Activated CD8-positive, alpha-beta memory T cell treated with anti-CD3 and anti-CD28 coated beads, Interleukin-2, amount 50 U/mL, for 1 hour (primary cell): ENCODE data around the gene ALDH3B1.
"Not testable (repeated sequence)": the region's sequence is repeated elsewhere in the genome, so short reads cannot be mapped to it uniquely, and the experiment has no call there.

Experiments used
- DNase-seq: peaks from one replicate; pipeline ENCODE4 v3.0.0-alpha.2; 2020; ENCODE audit errors: extremely low read depth

Gene ALDH3B1, protein sequence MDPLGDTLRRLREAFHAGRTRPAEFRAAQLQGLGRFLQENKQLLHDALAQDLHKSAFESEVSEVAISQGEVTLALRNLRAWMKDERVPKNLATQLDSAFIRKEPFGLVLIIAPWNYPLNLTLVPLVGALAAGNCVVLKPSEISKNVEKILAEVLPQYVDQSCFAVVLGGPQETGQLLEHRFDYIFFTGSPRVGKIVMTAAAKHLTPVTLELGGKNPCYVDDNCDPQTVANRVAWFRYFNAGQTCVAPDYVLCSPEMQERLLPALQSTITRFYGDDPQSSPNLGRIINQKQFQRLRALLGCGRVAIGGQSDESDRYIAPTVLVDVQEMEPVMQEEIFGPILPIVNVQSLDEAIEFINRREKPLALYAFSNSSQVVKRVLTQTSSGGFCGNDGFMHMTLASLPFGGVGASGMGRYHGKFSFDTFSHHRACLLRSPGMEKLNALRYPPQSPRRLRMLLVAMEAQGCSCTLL

DNA sequence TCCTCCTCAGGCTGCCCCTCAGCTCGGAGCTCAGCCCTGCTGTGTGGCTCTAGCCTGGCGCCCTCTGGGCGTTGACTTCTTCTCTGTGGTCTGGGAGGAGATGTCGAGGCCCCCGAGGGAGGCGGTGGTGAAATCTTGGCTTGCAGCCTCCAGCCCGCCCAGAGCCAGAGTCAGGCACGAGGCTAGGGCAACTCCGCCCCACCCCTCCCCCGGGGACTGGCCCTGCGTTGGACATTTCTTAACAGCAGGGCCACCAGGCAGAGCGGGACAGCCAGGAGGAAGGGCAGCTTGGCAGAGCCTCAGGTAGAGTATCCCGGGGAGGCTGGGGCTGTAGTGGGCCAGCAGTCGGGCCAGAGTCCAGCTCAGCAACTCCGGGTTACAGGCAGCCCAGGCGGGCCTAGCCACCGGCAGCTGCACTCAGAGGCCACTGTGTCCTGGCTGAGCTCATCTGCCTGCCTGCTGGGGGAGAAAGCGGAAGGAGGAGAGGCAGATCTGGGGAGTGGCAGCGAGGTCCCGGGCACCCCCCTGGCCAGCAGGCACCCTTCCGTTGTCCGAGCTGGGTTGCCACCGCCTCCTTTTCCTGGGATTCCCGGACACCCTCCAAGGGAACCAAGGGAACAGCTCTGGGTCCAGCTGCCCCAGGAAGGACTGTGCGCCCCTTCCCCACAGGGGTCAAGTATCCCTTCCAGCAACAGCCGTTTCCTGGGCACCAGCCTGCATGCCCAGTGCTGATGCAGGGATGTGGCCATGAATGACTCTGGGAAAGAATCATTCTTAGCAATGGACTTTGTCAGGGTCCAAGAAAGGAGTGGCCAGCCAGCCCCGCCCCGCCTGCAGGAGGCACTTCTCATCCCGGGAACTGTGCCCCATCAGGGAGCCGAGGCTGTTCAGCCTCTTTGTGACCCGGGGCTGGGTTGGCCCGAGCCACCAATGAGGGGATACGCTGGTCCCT, at the start of gene ALDH3B1:
TSS of gene ALDH3B1 (plus strand) at position 238 of the 952 bp plus-strand sequence. CDS start 4,971 bp downstream, outside the sequence.
- no peak for DNase-seq

DNA sequence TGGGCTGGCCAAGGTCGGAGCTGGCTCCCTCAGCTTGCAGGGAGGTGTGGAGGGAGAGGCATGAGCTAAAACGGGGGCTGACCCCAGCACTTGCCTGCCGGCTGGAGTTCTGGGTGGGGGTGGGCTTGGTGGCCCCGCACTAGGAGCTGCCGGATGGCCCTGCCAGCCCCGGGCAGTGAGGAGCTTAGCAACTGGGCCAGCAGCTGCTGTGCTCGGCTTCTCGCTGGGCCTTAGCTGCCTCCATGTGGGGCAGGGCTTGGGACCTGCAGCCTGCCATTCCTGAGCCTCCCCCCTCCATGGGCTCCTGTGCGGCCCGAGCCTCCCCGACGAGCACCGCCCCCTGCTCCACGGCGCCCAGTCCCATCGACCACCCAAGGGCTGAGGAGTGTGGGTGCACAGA, 46.9 kb upstream of the ALDH3B1 start:
- DNase-seq = not testable (repeated sequence)

DNA sequence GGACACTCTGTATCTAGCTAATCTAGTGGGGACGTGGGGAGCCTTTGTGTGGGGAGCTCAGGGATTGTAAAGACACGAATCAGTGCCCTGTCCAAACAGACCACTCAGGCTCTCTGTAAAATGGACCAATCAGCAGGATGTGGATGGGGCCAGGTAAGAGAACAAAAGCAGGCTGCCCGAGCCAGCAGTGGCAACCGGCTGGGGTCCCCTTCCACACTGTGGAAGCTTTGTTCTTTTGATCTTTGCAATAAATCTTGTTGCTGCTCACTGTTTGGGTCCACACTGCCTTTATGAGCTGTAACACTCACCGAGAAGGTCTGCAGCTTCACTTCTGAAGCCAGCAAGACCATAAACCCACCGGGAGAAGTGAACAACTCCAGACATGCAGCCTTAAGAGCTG, 46.2 kb upstream of the ALDH3B1 start:
- not testable (repeated sequence) for DNase-seq

DNA sequence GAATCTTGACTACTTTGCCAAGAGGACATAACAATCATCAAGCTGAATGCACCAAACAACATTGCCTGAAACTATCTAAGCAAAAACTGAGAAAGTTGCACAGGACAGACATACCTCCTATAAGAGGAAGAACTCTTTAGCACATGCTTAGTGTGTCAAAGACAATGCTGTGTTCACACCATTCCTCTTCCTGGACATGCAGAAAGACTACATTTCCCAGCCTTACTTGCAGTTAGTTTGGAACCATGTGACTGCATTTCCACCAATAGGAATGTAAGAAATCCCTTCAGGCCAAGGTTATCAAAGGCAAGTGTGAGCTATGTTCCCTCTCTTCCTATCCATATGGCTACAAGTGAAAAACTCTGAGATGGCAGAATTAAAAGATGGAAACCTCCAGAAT, 45.4 kb upstream of the ALDH3B1 start:
- not testable (repeated sequence) for DNase-seq

DNA sequence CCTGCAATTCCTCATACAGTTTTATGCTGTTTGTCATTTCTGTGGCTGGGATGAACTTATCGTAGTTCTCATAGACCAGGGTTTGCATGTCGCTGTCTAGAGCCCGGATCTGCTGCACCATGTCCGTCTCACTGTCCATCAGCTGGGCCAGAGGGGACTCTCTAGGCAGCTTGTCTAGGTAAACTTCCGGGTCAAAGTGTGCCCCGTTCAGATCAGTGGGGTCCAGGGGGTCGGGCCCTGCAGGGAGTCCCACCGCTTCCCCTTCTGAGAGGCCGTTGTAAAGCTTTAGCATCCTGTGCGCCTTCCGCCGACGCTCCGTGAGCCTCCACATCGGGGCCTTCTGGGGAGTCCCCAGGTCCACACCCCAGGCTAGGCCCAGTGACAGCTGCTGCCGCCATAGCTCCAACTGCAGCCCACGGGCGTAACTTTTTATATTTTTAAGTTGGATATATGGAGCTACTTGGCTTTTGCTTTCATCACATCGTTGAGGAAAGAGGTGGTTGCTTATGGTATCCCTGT, 44.2 kb upstream of the ALDH3B1 start:
- not testable (repeated sequence) for DNase-seq

DNA sequence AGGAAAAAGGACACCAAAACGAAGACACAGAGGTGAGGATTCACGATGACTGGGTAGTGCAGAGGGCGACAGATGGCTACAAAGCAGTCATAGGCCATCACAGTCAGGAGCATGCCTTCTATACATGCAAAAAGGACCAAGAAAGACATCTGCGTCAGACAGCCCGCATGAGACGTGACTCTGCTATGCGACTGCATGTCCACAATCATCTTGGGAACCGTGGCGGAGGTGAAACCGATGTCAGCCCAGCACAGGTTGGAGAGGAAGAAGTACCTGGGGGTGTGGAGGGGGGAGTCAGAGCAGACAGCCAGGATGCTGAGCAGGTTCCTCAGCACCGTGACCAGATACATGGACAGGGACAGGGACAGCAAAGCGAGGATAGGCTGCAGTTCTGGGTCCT, 35.4 kb upstream of the ALDH3B1 start:
- DNase-seq = not testable (repeated sequence)

DNA sequence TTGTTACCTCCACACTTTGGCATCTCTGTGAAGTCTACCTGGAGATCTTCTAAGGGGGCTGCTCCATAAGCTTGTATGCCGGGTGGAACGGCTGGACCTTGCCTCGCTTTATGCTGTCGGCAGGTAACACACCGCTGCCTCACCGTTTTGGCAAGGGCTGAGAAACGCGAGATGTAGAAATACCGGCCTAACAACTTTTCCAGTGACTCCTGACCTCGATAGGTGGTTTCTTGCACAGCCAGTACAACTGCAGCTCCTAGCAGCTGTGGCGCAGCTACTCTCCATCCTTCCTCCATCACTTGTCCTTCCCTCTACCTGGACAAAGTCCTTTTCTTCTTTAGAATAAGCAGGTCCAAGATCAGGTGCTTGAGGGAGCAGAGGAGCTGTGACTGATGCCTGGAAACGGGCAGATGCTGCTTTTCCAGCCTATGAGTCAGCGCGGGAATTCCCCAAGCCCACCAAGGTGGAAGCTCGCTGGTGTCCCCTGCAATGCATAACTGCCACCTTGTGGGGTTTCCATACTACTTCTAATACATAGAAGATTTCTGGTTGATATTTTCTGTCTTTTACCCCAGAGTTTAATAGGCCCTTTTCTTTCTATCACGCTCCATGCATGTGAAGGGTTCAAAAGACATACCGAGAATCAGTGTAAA, 31.2 kb upstream of the ALDH3B1 start:
- not testable (repeated sequence) for DNase-seq

DNA sequence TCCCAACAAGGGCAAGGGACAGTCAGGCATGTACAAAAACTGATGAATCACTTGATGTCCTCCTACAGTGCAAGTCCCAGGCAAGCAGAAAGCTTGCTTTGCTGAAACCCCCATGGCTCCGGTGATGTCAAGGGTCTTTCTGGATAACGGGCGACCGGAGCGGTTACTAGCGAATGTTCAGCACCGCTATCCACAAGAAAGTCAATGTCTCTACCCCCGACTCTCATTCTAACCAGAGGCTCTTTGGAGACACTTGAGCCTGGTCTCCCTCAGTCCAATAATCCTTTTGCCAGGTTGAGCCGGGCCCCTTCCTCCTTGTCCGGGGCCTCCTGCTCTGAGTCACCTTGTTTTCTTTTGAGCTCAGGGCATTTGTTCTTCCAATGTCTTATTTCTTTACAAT, 28.9 kb upstream of the ALDH3B1 start:
- not testable (repeated sequence) for DNase-seq

DNA sequence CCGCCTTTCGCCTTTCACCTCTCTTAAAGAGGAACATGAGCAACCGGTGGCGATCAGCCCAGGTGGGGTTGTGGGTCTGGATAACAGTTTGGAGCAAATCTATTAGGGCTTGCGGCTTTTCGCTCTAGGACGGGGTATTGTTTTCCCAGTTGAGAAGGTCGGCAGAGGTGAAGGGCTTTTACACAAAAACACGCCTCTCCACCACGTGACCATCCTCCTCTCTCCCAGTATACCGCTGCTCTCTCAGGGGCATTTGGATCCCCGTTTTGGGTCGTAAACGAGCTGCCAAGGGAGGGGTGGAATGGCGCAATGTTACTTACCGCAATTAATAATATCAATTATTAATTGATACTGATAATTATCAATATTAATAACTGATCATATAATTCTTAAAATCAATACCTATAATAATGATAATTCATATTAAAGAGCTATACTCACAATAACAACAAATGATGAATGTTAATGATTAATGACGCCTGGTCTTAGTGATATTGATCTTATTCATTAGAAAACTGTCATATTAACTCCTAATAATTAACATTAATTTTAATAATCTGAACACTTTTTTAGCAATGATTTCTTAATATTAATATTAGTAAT, 27.8 kb upstream of the ALDH3B1 start:
- DNase-seq = not testable (repeated sequence)

DNA sequence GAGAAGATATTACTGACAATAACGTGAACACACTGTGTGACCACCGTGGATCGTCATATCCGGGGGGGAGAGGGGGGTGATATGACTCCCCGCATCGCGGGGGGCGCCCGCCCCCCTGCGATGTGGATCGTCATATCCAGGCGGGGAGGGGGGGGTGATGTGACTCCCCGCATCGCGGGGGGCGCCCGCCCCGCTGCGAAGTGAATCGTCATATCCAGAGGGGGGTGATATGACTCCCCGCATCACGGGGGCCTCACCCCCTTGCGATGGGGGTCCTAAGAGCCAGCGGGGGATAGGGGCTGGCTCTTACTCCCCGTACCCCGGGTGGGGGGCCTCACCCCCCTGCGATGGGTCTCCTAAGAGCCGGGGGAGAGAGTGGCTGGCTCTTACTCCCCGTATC, 26.2 kb upstream of the ALDH3B1 start:
- DNase-seq = no peak

DNA sequence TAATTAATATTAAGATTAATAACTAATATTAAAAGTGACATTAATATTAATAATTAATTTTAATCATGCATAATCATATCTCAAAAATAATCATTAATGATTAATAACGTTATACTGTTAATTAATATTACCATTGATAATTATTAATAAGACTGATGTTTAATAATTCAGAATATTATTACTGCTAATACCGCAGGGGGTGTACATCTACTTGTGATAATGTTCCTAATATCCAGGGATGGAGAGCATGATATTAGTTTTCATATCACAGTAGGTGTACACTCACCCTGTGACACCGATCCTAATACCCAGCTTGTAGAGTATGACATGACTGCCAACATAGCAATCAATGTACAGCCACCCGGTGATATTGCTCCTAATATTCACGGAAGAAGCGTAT, 24.8 kb upstream of the ALDH3B1 start:
- not testable (repeated sequence) for DNase-seq

DNA sequence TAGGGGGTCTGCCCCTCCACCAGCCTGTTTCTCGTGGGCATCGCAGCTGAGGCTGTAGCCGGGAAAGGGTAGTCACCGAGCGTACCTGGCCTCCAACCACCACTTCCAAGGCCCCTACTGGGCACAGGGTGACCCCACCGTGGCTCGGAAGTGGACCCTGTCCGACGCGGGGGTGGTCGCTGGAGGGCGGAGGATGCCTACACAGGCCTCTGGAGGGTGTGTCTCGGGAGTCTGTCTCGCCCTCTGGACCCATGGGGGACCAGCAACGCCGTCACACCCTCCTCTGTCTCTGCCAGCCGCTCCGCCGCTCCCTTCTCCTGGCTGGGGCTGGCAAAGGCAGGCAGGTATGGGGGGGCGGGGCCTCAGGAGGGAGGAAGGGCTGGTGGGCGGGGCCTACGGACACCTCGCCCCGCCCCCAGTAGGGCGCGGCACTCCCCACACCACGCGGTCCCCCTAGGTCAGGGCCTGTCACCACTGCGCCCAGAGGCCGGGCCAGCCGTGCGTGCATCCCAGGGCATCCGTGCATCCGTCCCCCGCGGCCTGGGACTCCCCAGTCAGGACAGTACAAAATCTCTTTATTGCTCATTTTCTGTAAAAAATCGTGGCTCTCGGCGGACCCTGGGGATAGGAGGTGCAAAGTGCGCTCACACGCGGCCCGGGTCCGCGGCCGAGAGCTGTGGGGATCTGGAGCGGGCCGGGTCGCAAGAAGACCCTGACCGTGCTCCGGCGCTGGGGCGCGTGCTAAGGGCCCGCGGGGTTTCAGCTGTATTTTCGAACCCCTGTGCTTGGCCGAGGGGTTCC, 19.4 kb upstream of the ALDH3B1 start:
- DNase-seq = not testable (repeated sequence)

DNA sequence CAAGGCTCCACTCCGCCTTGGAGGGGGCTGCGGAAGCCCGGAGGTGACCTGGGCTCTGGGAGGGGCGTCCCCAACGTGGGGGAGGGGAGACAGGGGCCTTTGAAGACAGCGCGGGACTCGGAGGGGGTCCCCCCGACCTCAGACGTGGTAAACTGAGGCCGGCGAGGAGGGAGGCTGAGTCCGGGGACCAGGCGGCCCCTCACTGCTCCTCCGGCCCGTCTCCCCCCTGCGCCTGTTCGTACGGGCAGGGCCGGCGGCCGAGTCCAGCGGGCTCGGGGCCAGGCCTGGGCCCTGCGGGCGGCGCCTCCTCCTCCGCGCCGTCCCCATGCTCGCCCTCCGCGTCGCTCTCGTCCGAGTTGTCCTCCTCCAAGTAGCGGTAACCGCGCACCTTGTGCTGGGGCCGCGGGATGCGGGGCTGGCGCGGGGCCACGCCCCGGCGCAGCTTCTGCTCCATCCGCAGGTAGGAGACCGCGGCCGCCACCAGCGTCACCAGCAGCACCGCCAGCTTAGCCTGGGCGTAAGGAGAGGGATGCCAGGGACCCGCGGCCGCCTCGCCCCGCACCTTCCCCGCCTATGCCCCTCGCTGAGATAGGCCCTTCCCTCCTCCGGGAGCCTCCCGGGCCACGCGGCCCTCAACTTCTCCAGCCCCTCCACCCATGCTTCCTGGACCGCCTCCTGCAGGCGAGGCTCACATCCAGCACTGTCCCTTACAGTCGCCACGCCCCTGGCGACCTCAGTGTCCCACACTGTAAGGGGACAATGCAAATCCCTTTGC, 18.6 kb upstream of the ALDH3B1 start:
- DNase-seq = not testable (repeated sequence)

DNA sequence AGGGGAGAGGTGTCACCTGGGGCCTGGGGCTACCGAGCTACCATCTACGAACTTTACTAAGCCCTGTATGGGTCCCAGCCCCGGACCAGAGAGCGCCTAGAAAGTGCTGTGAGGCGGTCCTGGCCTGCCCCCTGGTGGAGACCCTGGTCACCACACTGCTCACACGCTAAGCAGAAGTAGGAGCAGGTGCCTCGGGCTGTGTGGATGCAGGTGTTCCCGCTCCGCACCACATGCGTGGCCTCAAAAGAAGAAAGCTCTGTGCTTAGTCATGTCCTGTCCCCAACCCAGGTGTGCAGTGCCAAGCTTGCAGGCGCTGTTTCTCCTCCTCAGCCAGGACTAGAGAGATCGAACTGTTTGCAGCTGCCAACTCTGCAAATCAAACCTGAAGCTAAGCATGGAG, 16.3 kb upstream of the ALDH3B1 start:
- not testable (repeated sequence) for DNase-seq

DNA sequence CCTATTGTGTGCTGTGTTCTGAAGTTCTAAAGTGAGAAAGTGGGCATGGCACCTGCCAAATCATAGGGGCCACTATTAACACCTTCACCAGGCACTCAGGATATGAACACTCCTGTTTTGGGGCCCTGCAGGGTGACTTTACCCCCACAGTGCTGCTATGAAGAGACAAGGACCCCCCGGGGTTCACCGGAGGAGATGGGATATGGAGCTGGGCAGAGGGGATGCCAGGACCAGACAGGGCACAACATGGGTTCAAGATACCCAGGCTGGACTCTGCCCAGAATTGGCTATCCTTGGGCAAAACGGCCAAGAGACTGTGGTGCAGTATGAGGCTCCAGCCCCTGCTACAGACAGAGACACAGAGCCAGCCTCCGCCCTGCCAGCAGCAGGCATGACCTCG, 15.7 kb upstream of the ALDH3B1 start:
- not testable (repeated sequence) for DNase-seq

DNA sequence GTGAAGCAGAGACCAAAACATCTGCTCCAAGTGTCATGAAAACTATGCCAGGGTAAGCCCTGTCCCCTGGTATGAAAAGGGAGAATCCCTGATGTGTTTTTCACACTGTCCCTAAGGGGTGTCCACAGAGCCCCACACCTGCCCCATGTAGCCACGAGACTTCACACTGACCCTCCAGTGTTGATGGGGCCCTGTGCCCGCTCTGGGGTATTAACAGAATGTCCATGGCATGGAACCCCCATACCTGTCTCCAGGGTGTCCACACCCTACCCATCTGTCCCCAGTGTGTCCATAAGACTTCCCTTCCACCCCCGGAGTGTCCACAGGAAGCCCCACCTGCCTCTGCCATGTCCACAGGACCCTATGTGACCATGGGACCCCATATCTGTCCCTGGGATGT, 15.0 kb upstream of the ALDH3B1 start:
- not testable (repeated sequence) for DNase-seq

DNA sequence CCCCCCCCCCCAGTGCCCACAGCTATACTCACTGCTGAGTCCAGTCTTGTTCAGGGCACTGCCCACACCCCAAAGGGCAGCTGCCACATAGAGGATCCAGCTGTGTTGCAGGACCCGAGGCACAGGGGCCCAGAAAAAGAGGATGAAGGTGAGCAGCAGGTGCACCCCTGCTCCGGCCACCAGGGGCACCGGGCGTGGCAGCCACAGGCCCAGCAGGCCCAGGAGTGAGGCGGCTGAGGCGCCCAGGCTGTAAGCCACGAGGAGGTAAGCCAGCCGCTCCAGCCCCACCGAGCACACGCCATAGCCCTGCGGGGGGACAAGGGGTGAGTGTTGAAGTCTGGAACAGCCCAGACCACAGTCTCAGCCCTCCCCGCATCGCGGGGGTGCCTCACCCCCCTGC, 14.5 kb upstream of the ALDH3B1 start:
- DNase-seq = not testable (repeated sequence)

DNA sequence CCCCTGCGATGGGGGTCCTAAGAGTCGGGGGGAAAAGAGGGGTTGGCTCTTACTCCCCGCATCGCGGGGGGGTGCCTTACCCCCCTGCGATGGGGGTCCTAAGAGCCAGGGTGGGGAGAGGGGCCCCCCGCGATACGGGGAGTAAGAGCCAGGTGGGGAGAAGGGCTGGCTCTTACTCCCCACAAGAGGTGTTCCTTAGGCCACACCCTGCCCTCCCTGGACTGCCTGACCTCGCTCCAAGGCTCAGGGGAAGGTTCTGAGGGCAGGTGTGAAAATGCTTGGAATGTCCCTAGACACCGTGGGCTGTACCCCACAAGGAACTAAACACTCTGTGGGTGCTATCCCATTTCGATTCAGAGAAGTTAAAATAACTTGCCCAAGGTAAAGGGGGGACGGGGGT, 14.1 kb upstream of the ALDH3B1 start:
- no peak for DNase-seq

DNA sequence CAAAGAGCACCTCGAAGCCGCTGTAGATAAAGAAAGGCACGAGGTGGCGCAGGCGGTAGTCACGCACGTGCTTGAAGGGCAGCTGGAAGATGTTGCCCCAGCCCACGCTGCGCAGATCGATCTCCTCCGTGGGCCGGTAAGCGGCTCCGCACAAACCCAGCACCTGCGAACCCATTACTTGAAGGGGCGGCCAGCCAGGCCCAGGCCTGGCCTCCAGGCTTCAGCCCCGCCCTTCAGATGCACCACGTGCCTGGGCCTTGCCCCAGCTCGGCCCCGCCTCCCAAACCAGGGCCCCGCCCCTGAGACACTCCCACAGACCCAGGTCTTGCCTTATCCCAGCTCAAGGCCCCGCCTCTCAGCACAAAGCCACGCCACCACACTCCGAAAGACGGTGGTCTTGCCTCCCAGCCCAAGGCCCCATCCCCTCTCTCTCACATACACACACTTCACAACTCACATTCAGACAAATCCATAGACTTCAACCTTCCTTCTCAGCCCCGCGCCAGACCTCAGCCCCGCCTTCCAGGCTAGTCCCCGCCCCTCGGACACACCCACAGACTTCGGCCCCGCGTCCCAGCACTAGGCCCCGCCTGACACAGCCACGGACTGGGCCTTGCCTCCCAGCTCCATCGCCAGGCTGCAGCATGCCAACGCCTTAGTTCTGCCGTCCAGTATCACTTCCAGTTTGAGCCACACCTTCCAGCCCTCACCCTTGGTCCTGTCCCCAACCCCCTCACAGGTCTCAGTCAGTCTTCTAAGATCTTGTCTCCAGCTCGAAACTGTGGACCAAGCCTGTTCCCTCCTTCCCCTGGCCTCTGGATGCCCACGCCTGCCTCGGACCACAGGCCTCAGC, 13.3 kb upstream of the ALDH3B1 start:
- no peak for DNase-seq
